ENCODE results near the gene ESRP2.

GRCh38 chr16:68188170-68188569, 47.8 kb downstream of the ESRP2 start:
- TF ChIP-seq SIN3A (IDR thresholded peaks at IDR 0.05; ENCODE audit: borderline replicate concordance, insufficient read depth, low read length) (no peak), TAF1 (IDR thresholded peaks at IDR 0.05; ENCODE audit: borderline replicate concordance, insufficient read depth, low read length) (no peak), POLR2AphosphoS5 (IDR thresholded peaks at IDR 0.05; ENCODE audit: low read depth, low read length) (no peak), REST (IDR thresholded peaks at IDR 0.05; ENCODE audit: insufficient read depth in 1 of 2, low read depth in 2 of 2, low read length in 2 of 2) (no peak), FOXP2 (optimal IDR thresholded peaks at IDR 0.05; ENCODE audit: borderline replicate concordance, extremely low read depth, extremely low read length, insufficient read depth) (no peak)

Measured in PFSK-1 (cell line).